Activated T-cell treated with anti-CD3 and anti-CD28 coated beads for 24 hours (primary cell): ENCODE data around the gene COLEC12.

Experiments used
- DNase-seq: peaks from one replicate; pipeline ENCODE4 v3.0.0-alpha.2; 2020; ENCODE audit warnings: low read depth

The COLEC12 gene

GRCh38 chr18:506264-506663 is 5.8 kb upstream of the COLEC12 start:
- no peak for DNase-seq

- no peak for DNase-seq
These were observed 5.1 kb upstream of the COLEC12 start for GRCh38 chr18:505483-506122.

GRCh38 chr18:501406-501714 is 859 bp upstream of the COLEC12 start:
- DNase-seq: no peak

DNA sequence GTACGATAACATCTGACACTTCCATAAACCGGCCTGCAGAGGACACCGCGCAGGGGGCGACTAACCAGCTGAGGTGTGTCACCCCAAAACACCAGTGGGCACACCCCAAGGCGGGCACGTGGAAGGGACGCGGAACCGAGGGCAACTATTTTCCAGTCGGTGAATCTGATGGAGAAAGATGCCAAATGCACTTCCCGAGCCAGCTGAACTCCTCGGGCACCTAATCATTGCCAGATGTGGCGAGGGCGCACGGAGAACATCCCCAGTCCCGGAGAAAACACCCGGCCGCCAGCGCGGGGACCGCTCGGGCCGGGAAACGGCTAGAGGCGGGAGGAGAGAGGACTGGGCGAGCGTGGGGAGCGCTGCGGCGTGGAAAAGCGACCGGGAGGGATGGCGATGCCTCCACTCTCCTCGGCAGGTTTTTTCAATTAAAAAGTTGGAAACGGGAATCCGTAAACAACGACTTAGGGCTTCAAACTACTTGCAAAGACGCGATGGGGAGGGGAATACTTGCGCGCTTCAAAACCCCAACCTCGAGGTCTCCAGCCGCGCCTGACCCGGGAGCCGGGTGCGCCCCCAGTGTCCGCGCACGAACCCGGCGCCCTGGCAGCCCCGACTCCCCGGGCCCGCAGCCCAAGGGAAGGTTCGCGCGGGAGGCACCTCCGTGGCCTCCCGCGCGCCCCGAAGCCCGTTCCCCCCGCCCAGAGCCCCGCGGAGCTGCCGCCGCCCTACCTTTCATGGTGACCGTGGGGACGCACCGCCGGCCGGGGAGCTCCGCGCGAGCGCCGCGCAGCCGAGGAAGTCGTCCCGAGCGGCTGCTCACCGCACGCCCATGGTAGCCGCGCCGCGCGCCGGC is 497 bp downstream of the COLEC12 start:
- DNase-seq: no peak

- no peak for DNase-seq
These were observed 1.3 kb downstream of the COLEC12 start for GRCh38 chr18:498931-499775.

- DNase-seq: no peak
These were observed 2.8 kb downstream of the COLEC12 start for GRCh38 chr18:497688-498087.

GRCh38 chr18:495452-495851 is 5.0 kb downstream of the COLEC12 start:
- DNase-seq: no peak

DNA sequence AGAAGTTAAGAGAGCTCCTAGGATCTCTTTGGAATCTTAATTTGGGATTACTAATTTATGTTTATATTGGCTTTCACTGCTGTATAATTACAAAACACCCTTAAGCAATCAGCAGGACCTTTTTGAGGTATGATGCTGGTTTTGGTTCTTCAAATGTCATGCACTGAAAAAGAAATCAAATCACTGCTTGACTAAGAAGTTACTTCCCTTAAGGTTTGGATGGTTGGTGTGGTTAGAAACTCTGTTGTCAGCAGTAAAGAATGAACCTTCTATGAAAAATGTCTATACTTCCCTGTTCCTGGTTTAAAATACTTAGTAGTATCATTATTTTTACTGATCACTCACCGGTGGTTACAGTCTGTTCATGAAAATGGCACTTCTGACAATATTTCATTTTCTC is 5.5 kb downstream of the COLEC12 start:
- DNase-seq: no peak

DNA sequence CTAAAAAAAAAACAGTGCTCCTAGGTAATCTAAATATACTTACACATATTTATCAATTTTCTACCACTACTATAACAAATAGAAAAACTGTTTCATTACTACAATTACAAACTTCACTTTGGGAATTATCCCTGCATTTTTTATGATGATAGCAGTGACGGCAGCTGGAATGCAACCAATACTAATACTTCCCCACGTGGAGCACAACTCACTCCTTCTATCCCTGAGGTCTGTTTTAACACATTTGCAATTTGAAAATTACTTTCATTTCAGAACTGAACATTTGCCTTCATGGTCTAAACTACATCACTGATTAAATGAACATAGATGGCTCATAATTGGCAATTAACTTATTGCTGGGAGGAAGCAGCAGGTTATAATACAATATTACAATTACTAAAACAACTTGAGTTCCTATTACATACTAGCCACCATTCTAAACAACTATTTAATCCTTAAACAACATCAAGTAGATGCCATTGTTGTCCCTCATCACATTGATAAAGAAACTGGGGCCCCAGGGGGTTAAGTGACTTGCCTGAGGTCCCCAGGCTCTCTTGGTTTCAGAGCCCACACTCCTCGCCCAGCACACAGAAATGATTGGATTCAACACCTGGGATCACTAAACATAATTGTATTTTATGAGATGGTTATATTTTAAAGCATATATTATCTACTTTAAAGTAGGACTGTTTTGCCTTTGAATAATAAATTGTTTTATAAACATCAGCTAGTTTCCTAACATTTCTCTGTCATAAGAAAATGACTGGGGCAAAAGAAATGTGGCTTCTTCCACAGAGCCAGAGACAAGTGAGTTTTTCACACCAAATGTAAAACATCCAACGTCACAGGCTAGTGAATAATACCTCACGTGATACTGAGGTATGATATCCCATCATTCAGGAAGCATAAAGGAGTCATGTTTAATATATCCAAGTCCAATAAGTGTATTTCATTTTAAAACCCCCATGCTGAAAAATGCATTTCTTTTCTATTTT is 6.2 kb downstream of the COLEC12 start:
- no peak for DNase-seq

DNA sequence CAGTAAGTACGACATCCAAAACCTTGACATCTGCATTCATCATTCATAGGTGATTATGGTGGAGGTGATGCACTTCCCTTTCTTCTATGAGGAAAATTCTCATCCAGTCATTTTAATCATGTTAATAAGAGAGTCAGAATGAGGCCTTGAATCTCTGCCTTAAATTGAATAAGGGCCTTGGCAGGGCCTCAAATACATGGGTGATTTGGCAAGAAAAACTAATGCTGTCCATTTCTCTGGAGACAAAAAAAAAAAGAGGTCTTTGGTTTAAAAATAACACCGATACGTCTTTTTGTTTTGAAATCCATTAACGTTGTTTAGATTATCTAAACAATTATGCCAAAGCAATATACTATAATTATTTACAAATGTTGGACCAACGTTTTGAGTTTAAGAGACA is 8.1 kb downstream of the COLEC12 start:
- no peak for DNase-seq

GRCh38 chr18:490624-491023 is 9.9 kb downstream of the COLEC12 start:
- no peak for DNase-seq

GRCh38 chr18:490024-490366 is 10.5 kb downstream of the COLEC12 start:
- DNase-seq: no peak

GRCh38 chr18:489244-490023 is 11.1 kb downstream of the COLEC12 start:
- no peak for DNase-seq

- no peak for DNase-seq
These were observed 13.4 kb downstream of the COLEC12 start for GRCh38 chr18:486929-487740.

- DNase-seq: no peak
These were observed 15.6 kb downstream of the COLEC12 start for GRCh38 chr18:484749-485464.

GRCh38 chr18:478681-479080 is 21.8 kb downstream of the COLEC12 start:
- no peak for DNase-seq

DNA sequence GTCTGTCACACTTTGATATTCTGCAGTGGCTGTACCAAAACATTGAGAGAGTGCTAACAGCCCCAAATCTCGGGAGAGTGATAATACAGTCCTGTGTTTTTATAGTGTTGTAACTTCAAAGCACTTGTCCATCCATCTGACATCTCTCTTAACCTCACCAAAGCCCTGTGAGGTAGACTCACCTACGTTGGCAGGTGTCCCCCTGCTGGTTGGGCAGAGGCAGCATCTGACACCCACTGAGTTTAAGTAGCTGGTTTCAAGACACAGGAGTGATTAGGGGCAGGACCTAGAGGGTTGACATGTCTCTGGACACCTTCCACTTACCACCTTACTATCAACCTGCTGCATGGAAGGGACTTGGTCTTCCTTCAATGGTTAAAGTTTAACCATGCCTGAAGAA is 22.9 kb downstream of the COLEC12 start:
- no peak for DNase-seq

DNA sequence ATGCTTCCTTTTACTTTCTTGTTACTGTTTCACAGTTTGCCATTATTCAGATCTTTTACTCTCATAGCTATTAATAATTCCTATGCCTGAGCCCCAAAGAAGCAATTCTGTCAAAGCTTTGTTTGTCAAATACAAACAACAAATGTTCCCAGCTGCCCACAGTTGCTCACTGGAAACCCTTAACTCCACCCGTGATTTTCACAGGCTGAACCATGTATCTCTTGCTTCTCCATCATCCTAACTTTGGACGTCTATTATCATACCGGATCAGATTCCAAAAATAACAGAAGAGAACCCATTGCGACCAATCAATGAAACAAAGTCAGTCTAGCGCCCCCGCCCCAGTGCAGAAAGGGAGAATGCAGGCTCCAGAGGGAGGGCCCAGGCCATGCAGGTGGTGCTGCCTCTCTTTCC is 24.2 kb downstream of the COLEC12 start:
- DNase-seq: no peak
